Testis (tissue), 2 donors: Measurements from ENCODE around the gene MPV17.

ENCODE experiments used
- POLR2A ChIP-seq: fragments of 450-650 bp; IDR thresholded peaks from one replicate; pipeline ENCODE4 v1.6.1; 2017; ENCODE audit warnings: antibody characterized with exemption, mild to moderate bottlenecking, moderate library complexity
- TF ChIP-seq, protein P1 (sequence below), 3 experiments: fragments of 450-650 bp in 2 of 3; fragments of 200-600 bp in 1 of 3; sonication (generic) in 1 of 3; IDR thresholded peaks; one replicate each; pipeline ENCODE4 v1.5.1; 2016 to 2019; ENCODE audit warnings: antibody characterized with exemption in 3 of 3, mild to moderate bottlenecking in 2 of 3, moderate library complexity in 1 of 3

DNA sequence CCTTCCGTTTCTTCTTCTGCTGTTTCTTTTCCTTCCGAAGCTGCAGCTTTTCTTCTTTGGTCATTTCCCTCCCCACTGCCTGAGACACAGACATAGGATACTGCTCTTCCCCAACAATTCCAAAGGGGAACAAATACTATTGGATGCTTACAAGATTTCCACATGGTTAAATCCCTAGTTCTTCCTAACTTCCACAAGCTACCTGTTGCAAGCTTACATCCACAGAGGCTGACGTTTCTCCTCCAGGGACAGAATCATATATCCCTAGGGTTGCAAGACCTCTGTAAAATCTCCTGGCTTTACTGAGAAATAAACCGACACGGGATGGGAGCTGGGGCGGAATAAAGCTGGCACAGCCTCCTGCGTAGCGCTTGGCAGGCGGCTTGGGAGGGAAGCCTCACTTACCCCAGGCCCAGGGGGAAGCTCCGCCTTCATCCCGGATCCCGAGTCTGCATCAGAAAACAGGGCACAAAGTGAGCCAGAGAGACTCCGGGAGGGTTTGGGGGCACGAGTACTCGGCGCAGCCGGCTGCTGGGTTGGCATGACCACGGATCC lies 46.7 kb upstream of the MPV17 start:
- TF ChIP-seq, protein P1, sequence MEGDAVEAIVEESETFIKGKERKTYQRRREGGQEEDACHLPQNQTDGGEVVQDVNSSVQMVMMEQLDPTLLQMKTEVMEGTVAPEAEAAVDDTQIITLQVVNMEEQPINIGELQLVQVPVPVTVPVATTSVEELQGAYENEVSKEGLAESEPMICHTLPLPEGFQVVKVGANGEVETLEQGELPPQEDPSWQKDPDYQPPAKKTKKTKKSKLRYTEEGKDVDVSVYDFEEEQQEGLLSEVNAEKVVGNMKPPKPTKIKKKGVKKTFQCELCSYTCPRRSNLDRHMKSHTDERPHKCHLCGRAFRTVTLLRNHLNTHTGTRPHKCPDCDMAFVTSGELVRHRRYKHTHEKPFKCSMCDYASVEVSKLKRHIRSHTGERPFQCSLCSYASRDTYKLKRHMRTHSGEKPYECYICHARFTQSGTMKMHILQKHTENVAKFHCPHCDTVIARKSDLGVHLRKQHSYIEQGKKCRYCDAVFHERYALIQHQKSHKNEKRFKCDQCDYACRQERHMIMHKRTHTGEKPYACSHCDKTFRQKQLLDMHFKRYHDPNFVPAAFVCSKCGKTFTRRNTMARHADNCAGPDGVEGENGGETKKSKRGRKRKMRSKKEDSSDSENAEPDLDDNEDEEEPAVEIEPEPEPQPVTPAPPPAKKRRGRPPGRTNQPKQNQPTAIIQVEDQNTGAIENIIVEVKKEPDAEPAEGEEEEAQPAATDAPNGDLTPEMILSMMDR (IDR thresholded peaks at IDR 0.05), result no peak
- no peak for TF ChIP-seq POLR2A
